ENCODE measurements around the gene KLHL25. TPM values are rescaled to one million over a fixed set of nuclear protein-coding genes. Genes with fewer than 3 reads are reported as not detected.

The KLHL25 gene
- polyA plus RNA-seq, 1 donor from 2014 or later, result 38.9 TPM

DNA sequence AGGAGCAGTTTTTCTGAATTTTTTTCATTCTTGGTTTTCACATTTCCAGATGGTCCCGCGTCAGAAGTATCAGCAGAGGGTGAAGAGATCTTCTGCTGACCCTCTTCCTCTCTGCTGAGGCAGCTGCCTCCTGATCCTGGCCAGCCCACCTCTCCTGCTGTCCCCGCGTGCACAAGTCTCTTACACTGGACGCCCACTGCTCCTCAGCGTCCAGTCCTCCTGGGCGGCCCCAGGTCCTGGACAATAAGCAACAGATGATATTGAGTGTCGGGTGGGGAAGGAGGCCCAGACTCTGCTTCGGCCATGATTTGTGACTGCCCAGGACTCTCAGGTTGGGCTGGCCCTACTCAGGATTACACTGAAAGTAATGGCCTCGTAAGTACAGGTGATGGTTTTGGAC, 50.1 kb downstream of the KLHL25 start:
- Histone ChIP-seq H3K9me3 (ENCODE audit: low read length) (no peaks in the 10 kb centered on the region), H3K9me2 (ENCODE audit: insufficient read depth, low read length) (no peaks in the 10 kb centered on the region), H3K79me2 (replicated peaks; ENCODE audit: insufficient read depth, low read length) (no peaks in the 10 kb centered on the region), H4K20me1 (ENCODE audit: insufficient read depth) (no peaks in the 10 kb centered on the region), H3F3A (ENCODE audit: insufficient read depth, low read length, poor library complexity, severe bottlenecking) (no peaks in the 10 kb centered on the region), H3K36me3 (ENCODE audit: insufficient read depth, low read length) (no peaks in the 10 kb centered on the region), H2AFZ (ENCODE audit: low read depth, low read length) (no peak overlapping the region), H3K27me3 (ENCODE audit: insufficient read depth, low read depth, low read length) (no peaks in the 10 kb centered on the region), H3K9ac (ENCODE audit: low read length) (no peak overlapping the region), H3K4me2 (ENCODE audit: low read length) (no peak overlapping the region), H3K27ac (ENCODE audit: low read length) (no peak overlapping the region), H3K4me3 (ENCODE audit: low read length) (no peak overlapping the region)
- TF ChIP-seq EZH2 (IDR thresholded peaks at IDR 0.05; ENCODE audit: borderline replicate concordance, insufficient read depth, low read length, poor library complexity, severe bottlenecking) (no peak), MXI1 (conservative IDR thresholded peaks at IDR 0.05; ENCODE audit: poor library complexity, severe bottlenecking) (no peak), RAD21 (conservative IDR thresholded peaks at IDR 0.05) (no peak), EP300 (conservative IDR thresholded peaks at IDR 0.05; ENCODE audit: poor library complexity, severe bottlenecking) (no peak), SMC3 (conservative IDR thresholded peaks at IDR 0.05; ENCODE audit: poor library complexity) (no peak), TAF1 (IDR thresholded peaks at IDR 0.05; ENCODE audit: low read depth) (no peak), POLR2AphosphoS5 (IDR thresholded peaks at IDR 0.05) (no peak)
- TF ChIP-seq, protein P1, sequence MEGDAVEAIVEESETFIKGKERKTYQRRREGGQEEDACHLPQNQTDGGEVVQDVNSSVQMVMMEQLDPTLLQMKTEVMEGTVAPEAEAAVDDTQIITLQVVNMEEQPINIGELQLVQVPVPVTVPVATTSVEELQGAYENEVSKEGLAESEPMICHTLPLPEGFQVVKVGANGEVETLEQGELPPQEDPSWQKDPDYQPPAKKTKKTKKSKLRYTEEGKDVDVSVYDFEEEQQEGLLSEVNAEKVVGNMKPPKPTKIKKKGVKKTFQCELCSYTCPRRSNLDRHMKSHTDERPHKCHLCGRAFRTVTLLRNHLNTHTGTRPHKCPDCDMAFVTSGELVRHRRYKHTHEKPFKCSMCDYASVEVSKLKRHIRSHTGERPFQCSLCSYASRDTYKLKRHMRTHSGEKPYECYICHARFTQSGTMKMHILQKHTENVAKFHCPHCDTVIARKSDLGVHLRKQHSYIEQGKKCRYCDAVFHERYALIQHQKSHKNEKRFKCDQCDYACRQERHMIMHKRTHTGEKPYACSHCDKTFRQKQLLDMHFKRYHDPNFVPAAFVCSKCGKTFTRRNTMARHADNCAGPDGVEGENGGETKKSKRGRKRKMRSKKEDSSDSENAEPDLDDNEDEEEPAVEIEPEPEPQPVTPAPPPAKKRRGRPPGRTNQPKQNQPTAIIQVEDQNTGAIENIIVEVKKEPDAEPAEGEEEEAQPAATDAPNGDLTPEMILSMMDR (IDR thresholded peaks at IDR 0.05; ENCODE audit: poor library complexity, severe bottlenecking), result no peak
- TF ChIP-seq, protein P2, sequence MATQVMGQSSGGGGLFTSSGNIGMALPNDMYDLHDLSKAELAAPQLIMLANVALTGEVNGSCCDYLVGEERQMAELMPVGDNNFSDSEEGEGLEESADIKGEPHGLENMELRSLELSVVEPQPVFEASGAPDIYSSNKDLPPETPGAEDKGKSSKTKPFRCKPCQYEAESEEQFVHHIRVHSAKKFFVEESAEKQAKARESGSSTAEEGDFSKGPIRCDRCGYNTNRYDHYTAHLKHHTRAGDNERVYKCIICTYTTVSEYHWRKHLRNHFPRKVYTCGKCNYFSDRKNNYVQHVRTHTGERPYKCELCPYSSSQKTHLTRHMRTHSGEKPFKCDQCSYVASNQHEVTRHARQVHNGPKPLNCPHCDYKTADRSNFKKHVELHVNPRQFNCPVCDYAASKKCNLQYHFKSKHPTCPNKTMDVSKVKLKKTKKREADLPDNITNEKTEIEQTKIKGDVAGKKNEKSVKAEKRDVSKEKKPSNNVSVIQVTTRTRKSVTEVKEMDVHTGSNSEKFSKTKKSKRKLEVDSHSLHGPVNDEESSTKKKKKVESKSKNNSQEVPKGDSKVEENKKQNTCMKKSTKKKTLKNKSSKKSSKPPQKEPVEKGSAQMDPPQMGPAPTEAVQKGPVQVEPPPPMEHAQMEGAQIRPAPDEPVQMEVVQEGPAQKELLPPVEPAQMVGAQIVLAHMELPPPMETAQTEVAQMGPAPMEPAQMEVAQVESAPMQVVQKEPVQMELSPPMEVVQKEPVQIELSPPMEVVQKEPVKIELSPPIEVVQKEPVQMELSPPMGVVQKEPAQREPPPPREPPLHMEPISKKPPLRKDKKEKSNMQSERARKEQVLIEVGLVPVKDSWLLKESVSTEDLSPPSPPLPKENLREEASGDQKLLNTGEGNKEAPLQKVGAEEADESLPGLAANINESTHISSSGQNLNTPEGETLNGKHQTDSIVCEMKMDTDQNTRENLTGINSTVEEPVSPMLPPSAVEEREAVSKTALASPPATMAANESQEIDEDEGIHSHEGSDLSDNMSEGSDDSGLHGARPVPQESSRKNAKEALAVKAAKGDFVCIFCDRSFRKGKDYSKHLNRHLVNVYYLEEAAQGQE (IDR thresholded peaks at IDR 0.05; ENCODE audit: borderline replicate concordance), result no peak

DNA sequence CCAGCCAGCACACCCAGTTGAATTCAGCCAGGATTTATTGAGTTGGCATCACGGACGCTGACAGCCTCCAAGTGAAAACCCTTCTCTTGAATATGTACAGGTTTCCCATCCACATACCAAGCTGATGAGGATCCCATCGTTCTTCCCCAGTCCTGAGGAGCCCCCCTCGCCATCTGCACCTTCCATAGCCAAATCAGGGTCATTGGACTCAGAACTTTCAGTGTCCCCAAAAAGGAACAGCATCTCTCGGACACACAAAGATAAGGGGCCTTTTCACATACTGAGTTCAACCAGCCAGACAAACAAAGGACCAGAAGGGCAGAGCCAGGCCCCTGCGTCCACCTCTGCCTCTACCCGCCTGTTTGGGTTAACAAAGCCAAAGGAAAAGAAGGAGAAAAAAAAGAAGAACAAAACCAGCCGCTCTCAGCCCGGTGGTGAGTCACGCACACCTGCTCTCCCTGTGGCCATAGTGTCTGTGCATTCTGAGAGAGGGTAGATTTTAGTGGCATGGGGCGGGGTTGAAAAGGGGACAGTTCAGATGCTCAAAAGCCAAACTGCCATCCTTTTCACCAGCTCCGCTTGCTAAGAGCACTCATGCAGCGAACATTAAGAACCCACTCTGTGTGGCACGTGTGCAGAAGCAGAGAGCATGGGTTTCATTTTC, 51.2 kb downstream of the KLHL25 start:
- Histone ChIP-seq H3K4me3 (ENCODE audit: low read length) (no peak overlapping the region), H2AFZ (ENCODE audit: low read depth, low read length) (no peak overlapping the region), H3K9me2 (ENCODE audit: insufficient read depth, low read length) (no peaks in the 10 kb centered on the region), H3K9ac (ENCODE audit: low read length) (no peak overlapping the region), H3F3A (ENCODE audit: insufficient read depth, low read length, poor library complexity, severe bottlenecking) (no peaks in the 10 kb centered on the region), H3K4me2 (ENCODE audit: low read length) (no peak overlapping the region), H3K9me3 (ENCODE audit: low read length) (no peaks in the 10 kb centered on the region), H3K79me2 (replicated peaks; ENCODE audit: insufficient read depth, low read length) (no peaks in the 10 kb centered on the region), H3K27ac (ENCODE audit: low read length) (no peak overlapping the region), H3K36me3 (ENCODE audit: insufficient read depth, low read length) (no peaks in the 10 kb centered on the region), H4K20me1 (ENCODE audit: insufficient read depth) (no peaks in the 10 kb centered on the region), H3K27me3 (ENCODE audit: insufficient read depth, low read depth, low read length) (no peaks in the 10 kb centered on the region)
- no peak for TF ChIP-seq RAD21 (conservative IDR thresholded peaks at IDR 0.05)

Data from neural cell (in vitro differentiated cells).